ENCODE data around the gene ALDH1L1. TPM values are rescaled to one million over a fixed set of nuclear protein-coding genes. Genes with fewer than 3 reads are reported as not detected.
"Not testable (repeated sequence)": the region's sequence is repeated elsewhere in the genome, so short reads cannot be mapped to it uniquely, and the experiment has no call there.

ALDH1L1 gene
- total and polyA plus RNA-seq, 9 donors: 8.3 to 85.5 (median 45.1) TPM

- Histone ChIP-seq H3K27ac (no peak overlapping the region), H3K9me3 (no peaks in the 10 kb centered on the region), H3K4me3 (no peak overlapping the region), H3K4me1 (ENCODE audit: insufficient read depth) (no peaks in the 10 kb centered on the region), H3K27me3 (no peaks in the 10 kb centered on the region), H3K36me3 (no peaks in the 10 kb centered on the region)
- intact Hi-C loops (cut with DNase I): no loop called here
- no peak for DNase-seq
- TF ChIP-seq POLR2A (IDR thresholded peaks at IDR 0.05): no peak
- 66 to 71% (median 70%) methylated on average over 2 of the region's 2 CpGs for WGBS, 3 donors
These were observed 82.0 kb downstream of the ALDH1L1 start for GRCh38 chr3:126098391-126098858.

- no peak overlapping the region for H3K4me3 ChIP-seq
- no peaks in the 10 kb centered on the region for H3K9me3 ChIP-seq
- no peak overlapping the region for H3K27ac ChIP-seq
- no peak for TF ChIP-seq CTCF (IDR thresholded peaks at IDR 0.05)
- no peak for TF ChIP-seq EP300 (IDR thresholded peaks at IDR 0.05)
- no peak for TF ChIP-seq POLR2A (IDR thresholded peaks at IDR 0.05)
- intact Hi-C loops (cut with DNase I): no loop called here
- H3K4me1 ChIP-seq (ENCODE audit: insufficient read depth): peaks cover 2% of the 10 kb centered on the region
- no peaks in the 10 kb centered on the region for H3K27me3 ChIP-seq
- DNase-seq: no peak
- no peaks in the 10 kb centered on the region for H3K36me3 ChIP-seq
These were observed 82.6 kb downstream of the ALDH1L1 start for GRCh38 chr3:126097801-126098200.

- H3K4me1 ChIP-seq (ENCODE audit: insufficient read depth); DNase-seq; H3K36me3 ChIP-seq; H3K9me3 ChIP-seq; H3K27ac ChIP-seq; intact Hi-C loops (cut with DNase I); H3K27me3 ChIP-seq; H3K4me3 ChIP-seq: not testable (repeated sequence)
- 76 to 91% (median 85%) methylated on average over 6 of the region's 6 CpGs for WGBS, 3 donors
These were observed 84.1 kb downstream of the ALDH1L1 start for GRCh38 chr3:126096274-126096673.

GRCh38 chr3:126092128-126092527 lies 88.3 kb downstream of the ALDH1L1 start:
- H3K4me3 ChIP-seq; DNase-seq; H3K9me3 ChIP-seq; H3K27ac ChIP-seq; H3K27me3 ChIP-seq; H3K4me1 ChIP-seq (ENCODE audit: insufficient read depth); intact Hi-C loops (cut with DNase I); H3K36me3 ChIP-seq: not testable (repeated sequence)
- WGBS, 3 donors: 85 to 93% (median 92%) methylated on average over 5 of the region's 5 CpGs

GRCh38 chr3:126087552-126088175 lies 92.7 kb downstream of the ALDH1L1 start:
- 88 to 96% (median 93%) methylated on average over 1 of the region's 1 CpG for WGBS, 3 donors
- no peak for DNase-seq
- Histone ChIP-seq H3K27ac (no peak overlapping the region), H3K9me3 (no peaks in the 10 kb centered on the region), H3K4me1 (ENCODE audit: insufficient read depth) (peaks cover 4% of the 10 kb centered on the region), H3K36me3 (no peaks in the 10 kb centered on the region), H3K27me3 (no peaks in the 10 kb centered on the region), H3K4me3 (no peak overlapping the region)
- intact Hi-C loops (cut with DNase I): no loop called here
- TF ChIP-seq CTCF (IDR thresholded peaks at IDR 0.05): no peak
- TF ChIP-seq EP300 (IDR thresholded peaks at IDR 0.05): no peak
- no peak for TF ChIP-seq POLR2A (IDR thresholded peaks at IDR 0.05)

GRCh38 chr3:126085841-126086240 lies 94.5 kb downstream of the ALDH1L1 start:
- DNase-seq: no peak
- H3K4me3 ChIP-seq: no peak overlapping the region
- no peak overlapping the region for H3K27ac ChIP-seq

More at GRCh38 chr3:126085841-126086240, 94.5 kb downstream of the ALDH1L1 start:
- intact Hi-C loops (cut with DNase I): no loop called here
- Histone ChIP-seq H3K4me1 (ENCODE audit: insufficient read depth) (peaks cover 8% of the 10 kb centered on the region), H3K9me3 (no peaks in the 10 kb centered on the region), H3K27me3 (no peaks in the 10 kb centered on the region), H3K36me3 (no peaks in the 10 kb centered on the region)
- 43 to 93% (median 72%) methylated on average over 2 of the region's 2 CpGs for WGBS, 3 donors
- no peak for TF ChIP-seq POLR2A (IDR thresholded peaks at IDR 0.05)
- no peak for TF ChIP-seq EP300 (IDR thresholded peaks at IDR 0.05)
- no peak for TF ChIP-seq CTCF (IDR thresholded peaks at IDR 0.05)

Data from ovary (tissue), 9 donors.